NCI-H1694 (cell line): ENCODE measurements around the gene CXCL6.

ENCODE experiments used
- DNase-seq: peaks from one replicate; lab custom pipeline; 2025; lab: John Stamatoyannopoulos, UW

CXCL6 gene

GRCh38 chr4:73843369-73843768 is 6.9 kb downstream of the CXCL6 start:
- DNase-seq = no peak

- DNase-seq = no peak
These were observed 7.9 kb downstream of the CXCL6 start for GRCh38 chr4:73844345-73844744.

GRCh38 chr4:73844806-73845205 is 8.3 kb downstream of the CXCL6 start:
- DNase-seq = no peak

- DNase-seq = no peak
These were observed 11.2 kb downstream of the CXCL6 start for GRCh38 chr4:73847526-73848182.

- no peak for DNase-seq
These were observed 11.8 kb downstream of the CXCL6 start for GRCh38 chr4:73848183-73848777.

GRCh38 chr4:73850261-73850970 is 13.9 kb downstream of the CXCL6 start:
- no peak for DNase-seq

- no peak for DNase-seq
These were observed 14.8 kb downstream of the CXCL6 start for GRCh38 chr4:73851293-73851692.

- no peak for DNase-seq
These were observed 16.3 kb downstream of the CXCL6 start for GRCh38 chr4:73852771-73853170.

GRCh38 chr4:73853246-73853704 is 16.8 kb downstream of the CXCL6 start, which contains the start of gene PF4V1:
PF4V1 (plus strand) TSS chr4:73853296; CDS start chr4:73853363, 67 bp downstream.
- no peak for DNase-seq

GRCh38 chr4:73853718-73854473 is 17.4 kb downstream of the CXCL6 start:
- DNase-seq = no peak

GRCh38 chr4:73855406-73855805 is 18.9 kb downstream of the CXCL6 start:
- DNase-seq = no peak

- DNase-seq = no peak
These were observed 20.0 kb downstream of the CXCL6 start for GRCh38 chr4:73856518-73856917.

- DNase-seq = no peak
These were observed 23.2 kb downstream of the CXCL6 start for GRCh38 chr4:73859614-73860088.

GRCh38 chr4:73860181-73860580 is 23.7 kb downstream of the CXCL6 start:
- no peak for DNase-seq

GRCh38 chr4:73860917-73861316 is 24.4 kb downstream of the CXCL6 start:
- DNase-seq = no peak

- no peak for DNase-seq
These were observed 25.8 kb downstream of the CXCL6 start for GRCh38 chr4:73862322-73862721.

GRCh38 chr4:73864365-73864764 is 27.9 kb downstream of the CXCL6 start:
- DNase-seq = no peak

GRCh38 chr4:73864961-73865360 is 28.5 kb downstream of the CXCL6 start:
- no peak for DNase-seq

- no peak for DNase-seq
These were observed 29.1 kb downstream of the CXCL6 start for GRCh38 chr4:73865431-73866096.

GRCh38 chr4:73866246-73866645 is 29.8 kb downstream of the CXCL6 start:
- no peak for DNase-seq

GRCh38 chr4:73867783-73868182 is 31.3 kb downstream of the CXCL6 start:
- DNase-seq = no peak
